Heart right ventricle (tissue), 16 donors: ENCODE measurements around the gene AADAT. TPM values are rescaled to one million over a fixed set of nuclear protein-coding genes. Genes with fewer than 3 reads are reported as not detected.

Source experiments
- ATAC-seq, 8 donors: fragments of 200-7000 bp; cut with Tn5 transposase; one replicate each; pipeline ENCODE4 v1.9.1; 2020; ENCODE audit warnings: mild to moderate bottlenecking in 8 of 8, moderate library complexity in 8 of 8, moderate number of reproducible peaks in 1 of 8
- DNase-seq, 2 donors: peaks; one replicate each; pipeline ENCODE4 v3.0.0-alpha.2; 2020
- H3K27ac ChIP-seq, 10 donors: fragments of 200-600 bp; sonication (generic) in 2 of 10; one replicate each; pipeline versions ENCODE4 v1.5.0 to v1.8.0; 2020 to 2022; ENCODE audit warnings: mild to moderate bottlenecking in 3 of 10
- H3K27me3 ChIP-seq, 7 donors: fragments of 200-600 bp; one replicate each; pipeline ENCODE4 v1.8.0; 2021 to 2022; ENCODE audit warnings: mild to moderate bottlenecking in 2 of 7
- H3K36me3 ChIP-seq, 9 donors: fragments of 200-600 bp; sonication (generic) in 1 of 9; one replicate each; pipeline versions ENCODE4 v1.5.0 to v1.8.0; 2020 to 2022; ENCODE audit warnings: mild to moderate bottlenecking in 2 of 9
- H3K4me1 ChIP-seq, 9 donors: fragments of 200-600 bp; sonication (generic) in 1 of 9; one replicate each; pipeline versions ENCODE4 v1.5.0 to v1.8.0; 2020 to 2022; ENCODE audit warnings: mild to moderate bottlenecking in 4 of 9
- H3K4me3 ChIP-seq, 10 donors: fragments of 200-600 bp; sonication (generic) in 2 of 10; one replicate each; pipeline versions ENCODE4 v1.5.0 to v1.8.0; 2020 to 2022; ENCODE audit warnings: mild to moderate bottlenecking in 7 of 10, moderate library complexity in 2 of 10
- H3K9me3 ChIP-seq, 11 donors: fragments of 200-600 bp in 10 of 11; sonication (generic) in 2 of 11; one replicate each; pipeline versions ENCODE4 v1.5.0 to v1.8.0; 2013 to 2022; ENCODE audit warnings: mild to moderate bottlenecking in 2 of 11, control low read depth in 1 of 11, moderate library complexity in 1 of 11
- WGBS, 2 donors: extraction: QIAGEN DNeasy Blood & Tissue Kit; methylation state at CpG; one replicate each; pipeline ENCODE4 v1.1.7; 2013; ENCODE audit warnings: inconsistent platforms in 1 of 2; 5-methylcytosine and 5-hydroxymethylcytosine counted together
- intact Hi-C, 10 donors: fragments of 100-400 bp; cut with DNase I; formaldehyde crosslinking; loops; one replicate each; pipeline versions ENCODE4 v1.11.1 to v1.14.2; 2022
- polyA plus RNA-seq, 2 donors: library from polyadenylated mRNA; stranded (reverse); fragments of 200-250 nt; gene quantifications; one replicate each; pipeline ENCODE4 v1.2.3, GENCODE V29; 2013
- total RNA-seq, 10 donors: library from RNA; stranded (reverse); fragmentation: NEBNext Ultra II Directional in 3 of 10; extraction: Animal tissue kit (Norgen Biotek cat#: 25700) in 3 of 10; gene quantifications; one replicate each; pipeline versions ENCODE4 v1.2.1 to v1.2.4, GENCODE V29; 2021 to 2023
- TF ChIP-seq, protein P1 (sequence below), 9 donors: fragments of 200-600 bp; sonication (generic) in 2 of 9; IDR thresholded peaks; one replicate each; pipeline versions ENCODE4 v1.5.0 to v1.8.0; 2021 to 2022; ENCODE audit warnings: antibody characterized with exemption in 9 of 9, mild to moderate bottlenecking in 5 of 9, moderate library complexity in 1 of 9
- donor health status: Arrhythmogenic right ventricular cardiomyopathy.
- donor health status: ischemic (EF 13 %, LVEDD 7.1; RV severe dilation, severe dysfunction).
- donor health status: healthy with polysubstance abuse.
- donor health status: DM: no; HTN: yes; CAD: no.
- donor health status: DM: no; HTN: no; CAD: no.
- donor health status: ischemic (EF 25% LVEDD 6.9; RV normal size, moderate dysfunction).
- donor health status: ischemic (EF 25% LVEDD 5.7; RV mildly dilated, moderate dysfunction).
- donor health status: healthy.
- donor health status: DM: yes; HTN: yes; CAD: no.
- donor health status: Ischemic cardiomyopathy.
- donor health status: ischemic (EF 35%, LVEDD 5.7; RV mildly dilated, moderate dysfunction).
- donor health status: nonischemic (EF 11% LVEDD 7.7; RV severe dilation, severe dysfunction).
- donor health status: DM: yes; HTN: yes; CAD: no.
- donor health status: PGD.
- donor health status: ischemic (EF 29% LVEDD 5.4; RV normal size, mild dysfunction).
- donor health status: nonischemic (EF 23%, LVEDD 6.1; RV moderate dilation, normal function).

Gene AADAT
- total and polyA plus RNA-seq, 12 donors, result 0.82 to 3.5 (median 1.7) TPM

GRCh38 chr4:170059421-170059820 lies 30.3 kb downstream of the AADAT start:
- TF ChIP-seq, protein P1, sequence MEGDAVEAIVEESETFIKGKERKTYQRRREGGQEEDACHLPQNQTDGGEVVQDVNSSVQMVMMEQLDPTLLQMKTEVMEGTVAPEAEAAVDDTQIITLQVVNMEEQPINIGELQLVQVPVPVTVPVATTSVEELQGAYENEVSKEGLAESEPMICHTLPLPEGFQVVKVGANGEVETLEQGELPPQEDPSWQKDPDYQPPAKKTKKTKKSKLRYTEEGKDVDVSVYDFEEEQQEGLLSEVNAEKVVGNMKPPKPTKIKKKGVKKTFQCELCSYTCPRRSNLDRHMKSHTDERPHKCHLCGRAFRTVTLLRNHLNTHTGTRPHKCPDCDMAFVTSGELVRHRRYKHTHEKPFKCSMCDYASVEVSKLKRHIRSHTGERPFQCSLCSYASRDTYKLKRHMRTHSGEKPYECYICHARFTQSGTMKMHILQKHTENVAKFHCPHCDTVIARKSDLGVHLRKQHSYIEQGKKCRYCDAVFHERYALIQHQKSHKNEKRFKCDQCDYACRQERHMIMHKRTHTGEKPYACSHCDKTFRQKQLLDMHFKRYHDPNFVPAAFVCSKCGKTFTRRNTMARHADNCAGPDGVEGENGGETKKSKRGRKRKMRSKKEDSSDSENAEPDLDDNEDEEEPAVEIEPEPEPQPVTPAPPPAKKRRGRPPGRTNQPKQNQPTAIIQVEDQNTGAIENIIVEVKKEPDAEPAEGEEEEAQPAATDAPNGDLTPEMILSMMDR (IDR thresholded peaks at IDR 0.05), result no peak
- WGBS, 2 donors, result 90 to 92% methylated on average over 4 of the region's 4 CpGs
- ATAC-seq (no peak), DNase-seq (no peak)
- no peaks in the 10 kb centered on the region for H3K27me3 ChIP-seq
- no peaks in the 10 kb centered on the region for H3K4me1 ChIP-seq
- H3K9me3 ChIP-seq, result no peaks in the 10 kb centered on the region
- peaks cover 0 to 45% (median 0%) of the 10 kb centered on the region in 9 donors for H3K36me3 ChIP-seq
- intact Hi-C loops, result loop anchor here in 1 of 10 donors (10.0 kb wide), 1 partner anchor 445 kb away; the partner anchor contains the start of gene NEK1
- no peak overlapping the region for H3K4me3 ChIP-seq
- H3K27ac ChIP-seq, result no peak overlapping the region

- no peak overlapping the region for H3K27ac ChIP-seq
- H3K27me3 ChIP-seq, result no peaks in the 10 kb centered on the region
- DNase-seq, result no peak
- WGBS, 2 donors, result 65 to 66% methylated on average over 2 of the region's 2 CpGs
- peaks cover 0 to 44% (median 0%) of the 10 kb centered on the region in 9 donors for H3K36me3 ChIP-seq
- no peaks in the 10 kb centered on the region for H3K4me1 ChIP-seq
- no peak overlapping the region for H3K4me3 ChIP-seq
- ATAC-seq, result no peak
- TF ChIP-seq, protein P1 (IDR thresholded peaks at IDR 0.05), result no peak
- intact Hi-C loops, result loop anchor here in 1 of 10 donors (10.0 kb wide), 1 partner anchor 444 kb away; the partner anchor contains the start of gene NEK1
- H3K9me3 ChIP-seq, result no peaks in the 10 kb centered on the region
Observed at GRCh38 chr4:170058826-170059225, 30.9 kb downstream of the AADAT start.

DNA sequence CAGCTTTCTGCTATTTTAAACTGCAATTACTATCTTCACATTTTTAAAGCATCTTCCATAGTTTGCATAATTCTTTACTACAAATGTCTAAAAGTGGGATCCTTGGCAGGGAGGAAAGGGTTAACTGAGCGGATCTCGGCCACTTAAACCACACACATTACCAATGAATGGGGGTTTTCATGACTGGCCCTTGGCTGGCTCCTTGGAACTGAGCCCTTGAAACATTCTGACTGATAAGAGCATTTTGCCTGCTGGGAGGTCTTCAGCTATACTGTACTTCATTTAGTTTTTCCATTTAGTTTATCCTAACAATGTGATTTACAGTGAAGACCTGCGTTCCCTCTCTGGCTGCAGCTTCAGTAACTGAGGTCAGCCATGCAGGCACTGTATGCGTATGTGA lies 31.9 kb downstream of the AADAT start:
- WGBS, 2 donors, result 52 to 57% methylated on average over 4 of the region's 4 CpGs
- Histone ChIP-seq H3K4me3 (no peak overlapping the region), H3K4me1 (no peaks in the 10 kb centered on the region), H3K36me3 (peaks cover 0 to 37% (median 0%) of the 10 kb centered on the region in 9 donors), H3K27ac (no peak overlapping the region), H3K27me3 (no peaks in the 10 kb centered on the region), H3K9me3 (no peaks in the 10 kb centered on the region)
- intact Hi-C loops, result loop anchor here in 1 of 10 donors (10.0 kb wide), 1 partner anchor 443 kb away; the partner anchor contains the start of gene NEK1
- ATAC-seq (no peak), DNase-seq (no peak)
- TF ChIP-seq, protein P1 (IDR thresholded peaks at IDR 0.05), result no peak

DNA sequence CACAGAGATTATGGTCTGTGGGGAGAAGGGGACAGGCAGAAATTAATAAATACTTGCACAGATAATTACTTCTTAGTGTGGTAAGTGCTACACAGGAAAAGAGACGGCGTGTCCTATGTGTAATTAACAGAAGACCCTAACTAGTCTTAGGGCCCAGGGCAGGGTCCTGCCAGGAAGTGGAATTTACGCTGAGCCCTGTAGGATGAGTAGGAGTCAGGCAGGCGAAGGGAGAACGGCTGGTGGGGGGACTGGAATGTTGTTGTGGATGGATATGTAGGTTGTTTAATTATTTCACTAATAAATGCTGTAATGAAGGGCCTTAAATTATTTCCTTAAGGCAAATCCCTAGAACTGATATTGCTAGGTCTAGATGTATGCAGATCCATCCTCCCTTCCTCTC lies 36.8 kb downstream of the AADAT start:
- H3K4me1 ChIP-seq, result no peaks in the 10 kb centered on the region
- no peak overlapping the region for H3K4me3 ChIP-seq
- ATAC-seq (no peak), DNase-seq (no peak)
- intact Hi-C loops, result loop anchor here in 2 of 10 donors (5.0 to 10.0 kb wide), 2 partner anchors 241 to 438 kb away; partner anchors contain the start of gene NEK1 (in 1 of the 2)
- H3K27ac ChIP-seq, result no peak overlapping the region
- H3K27me3 ChIP-seq, result peaks cover 0 to 10% (median 0%) of the 10 kb centered on the region in 7 donors
- TF ChIP-seq, protein P1 (IDR thresholded peaks at IDR 0.05), result no peak
- no peaks in the 10 kb centered on the region for H3K36me3 ChIP-seq
- no peaks in the 10 kb centered on the region for H3K9me3 ChIP-seq
- WGBS, 2 donors, result 70 to 74% methylated on average over 5 of the region's 5 CpGs
